B cell (primary cell): ENCODE results near the gene ANKRD11. TPM values are rescaled to one million over a fixed set of nuclear protein-coding genes. Genes with fewer than 3 reads are reported as not detected.

ENCODE experiments used
- ATAC-seq: fragments of 200-7000 bp; cut with Tn5 transposase; one replicate; pipeline ENCODE4 v1.10.0; 2021; ENCODE audit warnings: low read depth, mild to moderate bottlenecking, moderate number of reproducible peaks, moderate library complexity
- CTCF ChIA-PET: fragments of 350-600 bp; sonication (Branson Sonifier 250); formaldehyde crosslinking; loops from one replicate; lab custom pipeline; 2021; ENCODE audit warnings: antibody characterized with exemption, inconsistent platforms; lab: Charles Lee
- POLR2A ChIA-PET: fragments of 350-600 bp; sonication (Branson Sonifier 250); formaldehyde crosslinking; loops from one replicate; lab custom pipeline; 2021; ENCODE audit warnings: antibody characterized with exemption; lab: Charles Lee
- DNase-seq: peaks from one replicate; pipeline ENCODE4 v3.0.0; 2013
- H2AFZ ChIP-seq: 2 replicates; pipeline ENCODE4 v1.6.1; 2012; ENCODE audit warnings: mild to moderate bottlenecking, low read depth, low read length; ENCODE audit not compliant: insufficient read depth, poor library complexity, severe bottlenecking
- H3K27ac ChIP-seq, 2 donors: 1 replicate in 1 of 2; 2 replicates in 1 of 2; pipeline ENCODE4 v1.5.1; 2012 to 2013; ENCODE audit warnings: low read length in 2 of 2, mild to moderate bottlenecking in 2 of 2, moderate library complexity in 1 of 2
- H3K27me3 ChIP-seq, 4 experiments: fragments of 200-600 bp in 1 of 4; sonication (generic) in 1 of 4; replicated peaks in 1 of 4; 1 replicate in 2 of 4; 2 replicates in 2 of 4; pipeline versions ENCODE4 v1.6.1 to v1.7.0; 2013 to 2016; ENCODE audit warnings: low read length in 3 of 4, mild to moderate bottlenecking in 2 of 4, mixed read lengths in 1 of 4, moderate library complexity in 1 of 4; ENCODE audit not compliant: insufficient read depth in 4 of 4, control insufficient read depth in 3 of 4; ENCODE audit errors: control extremely low read depth in 1 of 4
- H3K36me3 ChIP-seq, 2 experiments: replicated peaks in 1 of 2; 1 replicate in 1 of 2; 2 replicates in 1 of 2; pipeline versions ENCODE4 v1.6.1 to v1.7.1; 2013; ENCODE audit warnings: low read length in 1 of 2; ENCODE audit not compliant: insufficient read depth in 2 of 2, control insufficient read depth in 1 of 2; ENCODE audit errors: control extremely low read depth in 1 of 2, extremely low read depth in 1 of 2
- H3K4me1 ChIP-seq, 2 donors: fragments of 200-600 bp in 1 of 2; sonication (generic) in 1 of 2; 1 replicate in 1 of 2; 2 replicates in 1 of 2; pipeline versions ENCODE4 v1.5.1 to v1.6.1; 2013 to 2017; ENCODE audit warnings: low read length in 2 of 2; ENCODE audit not compliant: control insufficient read depth in 2 of 2, insufficient read depth in 2 of 2
- H3K4me2 ChIP-seq: replicated peaks from 2 replicates; pipeline ENCODE3; 2012; ENCODE audit warnings: mild to moderate bottlenecking, low read depth, low read length; ENCODE audit not compliant: poor library complexity, severe bottlenecking
- H3K4me3 ChIP-seq, 5 experiments: fragments of 200-600 bp in 1 of 5; sonication (generic) in 1 of 5; 1 replicate in 3 of 5; 2 replicates in 2 of 5; pipeline versions ENCODE4 v1.5.1 to v1.7.0; 2011 to 2016; ENCODE audit warnings: low read length in 4 of 5, mild to moderate bottlenecking in 4 of 5, low read depth in 2 of 5, control low read depth in 1 of 5, moderate library complexity in 1 of 5; ENCODE audit not compliant: insufficient read depth in 1 of 5; ENCODE audit errors: control extremely low read depth in 1 of 5, extremely low read depth in 1 of 5
- H3K79me2 ChIP-seq: fragments of 200-600 bp; sonication (generic); one replicate; pipeline ENCODE4 v1.6.0; 2016; ENCODE audit warnings: low read length; ENCODE audit not compliant: control insufficient read depth, insufficient read depth
- H3K9ac ChIP-seq: fragments of 200-600 bp; sonication (generic); 2 replicates; pipeline ENCODE4 v1.6.1; 2017; ENCODE audit warnings: mild to moderate bottlenecking, low read length, moderate library complexity
- H3K9me3 ChIP-seq, 3 donors: one replicate each; pipeline versions ENCODE4 v1.6.1 to v1.7.1; 2013; ENCODE audit warnings: low read length in 2 of 3; ENCODE audit not compliant: control insufficient read depth in 2 of 3, insufficient read depth in 1 of 3; ENCODE audit errors: control extremely low read depth in 1 of 3
- H4K20me1 ChIP-seq: 2 replicates; pipeline ENCODE4 v1.6.0; 2012; ENCODE audit warnings: mild to moderate bottlenecking, low read length; ENCODE audit not compliant: insufficient read depth, control insufficient read depth, poor library complexity, severe bottlenecking
- H3K27ac Mint-ChIP-seq: one replicate; pipeline ENCODE4 v1.8.0; 2021; ENCODE audit warnings: mixed read lengths
- H3K27me3 Mint-ChIP-seq: one replicate; pipeline ENCODE4 v1.8.0; 2021; ENCODE audit warnings: mixed read lengths
- H3K4me1 Mint-ChIP-seq: one replicate; pipeline ENCODE4 v1.8.0; 2021; ENCODE audit warnings: mixed read lengths
- H3K4me3 Mint-ChIP-seq: one replicate; pipeline ENCODE4 v1.8.0; 2021; ENCODE audit warnings: mixed read lengths
- H3K9me3 Mint-ChIP-seq: one replicate; pipeline ENCODE4 v1.8.0; 2022; ENCODE audit warnings: mixed read lengths; ENCODE audit not compliant: insufficient read depth
- EZH2 ChIP-seq: IDR thresholded peaks from 2 replicates; pipeline ENCODE4 v1.6.1; 2012; ENCODE audit warnings: borderline replicate concordance, low read depth, mild to moderate bottlenecking, moderate library complexity, low read length; ENCODE audit not compliant: insufficient read depth, poor library complexity, severe bottlenecking
- WGBS: methylation state at CpG from one replicate; pipeline ENCODE4 v1.1.5; 2013; ENCODE audit warnings: missing lambda C conversion rate; ENCODE audit not compliant: insufficient coverage; 5-methylcytosine and 5-hydroxymethylcytosine counted together
- intact Hi-C: fragments of 100-400 bp; cut with micrococcal nuclease; formaldehyde crosslinking; loops from one replicate; pipeline ENCODE4 v1.10.0; 2022
- polyA plus RNA-seq: library from polyadenylated mRNA; depleted of rRNA; stranded (reverse); fragments of >200 nt; gene quantifications from 2 replicates; pipeline ENCODE4 v1.2.3, GENCODE V29; 2012
- total RNA-seq, 2 donors: library from RNA; stranded (reverse); fragments of 120-200 nt in 1 of 2; gene quantifications; 1 replicate in 1 of 2; 2 replicates in 1 of 2; pipeline versions ENCODE4 v1.2.3 to v1.2.4, GENCODE V29; 2013 to 2022
- TF ChIP-seq, protein P1 (sequence below): fragments of 200-600 bp; IDR thresholded peaks from one replicate; pipeline ENCODE4 v1.8.0; 2022; ENCODE audit warnings: antibody characterized with exemption, mild to moderate bottlenecking

ANKRD11 gene
- total and polyA plus RNA-seq, 2 donors (not counting 1 experiment from before 2014, with no cell fraction given): 67.9 to 314 TPM

GRCh38 chr16:89381788-89382187 is 108.6 kb downstream of the ANKRD11 start:
- H3K4me3 Mint-ChIP-seq: no peak overlapping the region
- POLR2A ChIA-PET: interaction anchor here (0.5 kb wide), 1 partner anchor 43 kb away, joined by 3 read pairs; no protein-coding TSS in a partner anchor
- Histone ChIP-seq H3K27me3 (no peaks in the 10 kb centered on the region), H3K27ac (no peak overlapping the region), H3K4me2 (no peak overlapping the region), H3K4me3 (no peak overlapping the region), H2AFZ (no peak overlapping the region), H3K9me3 (peaks cover 0 to under 1% (median 0%) of the 10 kb centered on the region in 3 donors), H3K79me2 (peaks cover 99% of the 10 kb centered on the region), H3K36me3 (peaks cover 0 to 2% of the 10 kb centered on the region in 2 experiments), H3K9ac (no peak overlapping the region), H3K4me1 (peaks cover 25 to 54% of the 10 kb centered on the region in 2 donors), H4K20me1 (peaks cover 100% of the 10 kb centered on the region)
- intact Hi-C loops: no loop called here
- no peak overlapping the region for H3K27ac Mint-ChIP-seq
- H3K4me1 Mint-ChIP-seq: peaks cover 80% of the 10 kb centered on the region
- ATAC-seq (no peak), DNase-seq (no peak)
- CTCF ChIA-PET: no interaction called here
- H3K9me3 Mint-ChIP-seq: no peaks in the 10 kb centered on the region
- no peaks in the 10 kb centered on the region for H3K27me3 Mint-ChIP-seq
- TF ChIP-seq, protein P1, sequence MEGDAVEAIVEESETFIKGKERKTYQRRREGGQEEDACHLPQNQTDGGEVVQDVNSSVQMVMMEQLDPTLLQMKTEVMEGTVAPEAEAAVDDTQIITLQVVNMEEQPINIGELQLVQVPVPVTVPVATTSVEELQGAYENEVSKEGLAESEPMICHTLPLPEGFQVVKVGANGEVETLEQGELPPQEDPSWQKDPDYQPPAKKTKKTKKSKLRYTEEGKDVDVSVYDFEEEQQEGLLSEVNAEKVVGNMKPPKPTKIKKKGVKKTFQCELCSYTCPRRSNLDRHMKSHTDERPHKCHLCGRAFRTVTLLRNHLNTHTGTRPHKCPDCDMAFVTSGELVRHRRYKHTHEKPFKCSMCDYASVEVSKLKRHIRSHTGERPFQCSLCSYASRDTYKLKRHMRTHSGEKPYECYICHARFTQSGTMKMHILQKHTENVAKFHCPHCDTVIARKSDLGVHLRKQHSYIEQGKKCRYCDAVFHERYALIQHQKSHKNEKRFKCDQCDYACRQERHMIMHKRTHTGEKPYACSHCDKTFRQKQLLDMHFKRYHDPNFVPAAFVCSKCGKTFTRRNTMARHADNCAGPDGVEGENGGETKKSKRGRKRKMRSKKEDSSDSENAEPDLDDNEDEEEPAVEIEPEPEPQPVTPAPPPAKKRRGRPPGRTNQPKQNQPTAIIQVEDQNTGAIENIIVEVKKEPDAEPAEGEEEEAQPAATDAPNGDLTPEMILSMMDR: no peak
- no peak for TF ChIP-seq EZH2
- 88% methylated on average over 8 of the region's 14 CpGs for WGBS

- intact Hi-C loops: no loop called here
- no peak overlapping the region for H3K4me3 Mint-ChIP-seq
- peaks cover 99% of the 10 kb centered on the region for H3K79me2 ChIP-seq
- H3K27me3 Mint-ChIP-seq: no peaks in the 10 kb centered on the region
- ATAC-seq (no peak), DNase-seq (no peak)
- peaks cover 2% of the 10 kb centered on the region for H3K9me3 Mint-ChIP-seq
- WGBS: 90% methylated on average over 15 of the region's 15 CpGs
- H3K27ac ChIP-seq: no peak overlapping the region
- no peaks in the 10 kb centered on the region for H3K27me3 ChIP-seq
- H3K36me3 ChIP-seq: peaks cover 0 to 2% of the 10 kb centered on the region in 2 experiments
- ChIA-PET POLR2A (no interaction called here), CTCF (interaction anchor here (1.3 kb wide), 1 partner anchor 10 kb away, joined by 4 read pairs; no protein-coding TSS in a partner anchor)
- H2AFZ ChIP-seq: no peak overlapping the region
- no peak overlapping the region for H3K4me2 ChIP-seq
- H4K20me1 ChIP-seq: peaks cover 100% of the 10 kb centered on the region
- peaks cover 0 to 11% (median 7%) of the 10 kb centered on the region in 3 donors for H3K9me3 ChIP-seq
- H3K4me3 ChIP-seq: no peak overlapping the region
- H3K27ac Mint-ChIP-seq: no peak overlapping the region
- H3K9ac ChIP-seq: no peak overlapping the region
- peaks cover 81% of the 10 kb centered on the region for H3K4me1 Mint-ChIP-seq
- TF ChIP-seq, protein P1: no peak
- no peak for TF ChIP-seq EZH2
- peaks cover 27 to 56% of the 10 kb centered on the region in 2 donors for H3K4me1 ChIP-seq
Measured at GRCh38 chr16:89380681-89381080, 109.7 kb downstream of the ANKRD11 start.
